H9 (cell line): Measurements from ENCODE around the gene MALT1. TPM values are rescaled to one million over a fixed set of nuclear protein-coding genes. Genes with fewer than 3 reads are reported as not detected.

Experiments used
- DNase-seq: peaks from one replicate; pipeline ENCODE4 v3.0.0-alpha.2; 2017
- H2AFZ ChIP-seq: one replicate; pipeline ENCODE4 v1.6.1; 2013; ENCODE audit warnings: mild to moderate bottlenecking, low read length, control low read depth, moderate library complexity
- H2AK5ac ChIP-seq: 2 replicates; pipeline ENCODE4 v1.6.1; 2013; ENCODE audit warnings: low read length, control low read depth, mixed read lengths; ENCODE audit not compliant: insufficient read length
- H2BK120ac ChIP-seq: one replicate; pipeline ENCODE4 v1.6.1; 2013; ENCODE audit warnings: low read depth, mild to moderate bottlenecking, low read length, control low read depth, inconsistent platforms; ENCODE audit not compliant: poor library complexity, severe bottlenecking
- H2BK12ac ChIP-seq: 2 replicates; pipeline ENCODE4 v1.6.1; 2013; ENCODE audit warnings: low read length, control low read depth, mixed read lengths, low read depth; ENCODE audit not compliant: insufficient read length
- H2BK15ac ChIP-seq: 2 replicates; pipeline ENCODE4 v1.6.1; 2013; ENCODE audit warnings: low read depth, low read length, control low read depth
- H2BK20ac ChIP-seq: one replicate; pipeline ENCODE4 v1.6.1; 2013; ENCODE audit warnings: low read depth, mild to moderate bottlenecking, low read length, control low read depth, inconsistent platforms; ENCODE audit not compliant: poor library complexity, severe bottlenecking
- H2BK5ac ChIP-seq: 2 replicates; pipeline ENCODE4 v1.6.1; 2013; ENCODE audit warnings: low read length, control low read depth, mixed read lengths; ENCODE audit not compliant: insufficient read length
- H3K14ac ChIP-seq: 2 replicates; pipeline ENCODE4 v1.6.1; 2013; ENCODE audit warnings: low read length, control low read depth; ENCODE audit not compliant: insufficient read depth
- H3K18ac ChIP-seq: 2 replicates; pipeline ENCODE4 v1.6.1; 2013; ENCODE audit warnings: low read depth, mild to moderate bottlenecking, mixed read lengths, low read length, control low read depth; ENCODE audit not compliant: insufficient read length
- H3K23ac ChIP-seq: 2 replicates; pipeline ENCODE4 v1.6.1; 2013; ENCODE audit warnings: low read length, control low read depth, mixed read lengths, low read depth; ENCODE audit not compliant: insufficient read length
- H3K23me2 ChIP-seq: 2 replicates; pipeline ENCODE4 v1.6.1; 2013; ENCODE audit warnings: low read depth, mild to moderate bottlenecking, mixed read lengths, low read length, control low read depth; ENCODE audit not compliant: insufficient read length, poor library complexity, severe bottlenecking
- H3K27ac ChIP-seq: 2 replicates; pipeline ENCODE4 v1.5.1; 2013; ENCODE audit warnings: low read length, control low read depth, mixed read lengths, low read depth; ENCODE audit not compliant: insufficient read length
- H3K27me3 ChIP-seq: 2 replicates; pipeline ENCODE4 v1.6.1; 2013; ENCODE audit warnings: low read length, control low read depth, inconsistent platforms; ENCODE audit not compliant: insufficient read depth
- H3K4ac ChIP-seq: 2 replicates; pipeline ENCODE4 v1.6.1; 2013; ENCODE audit warnings: low read depth, mild to moderate bottlenecking, control low read depth, inconsistent platforms, low read length, moderate library complexity
- H3K4me1 ChIP-seq: 2 replicates; pipeline ENCODE4 v1.6.1; 2013; ENCODE audit warnings: low read length, control low read depth, inconsistent platforms; ENCODE audit not compliant: insufficient read depth
- H3K4me2 ChIP-seq: 2 replicates; pipeline ENCODE4 v1.6.1; 2013; ENCODE audit warnings: low read length, control low read depth, mixed read lengths; ENCODE audit not compliant: insufficient read length, insufficient read depth
- H3K56ac ChIP-seq: 2 replicates; pipeline ENCODE4 v1.6.1; 2013; ENCODE audit warnings: low read depth, mild to moderate bottlenecking, mixed read lengths, low read length, control low read depth; ENCODE audit not compliant: insufficient read length
- H3K79me1 ChIP-seq: 2 replicates; pipeline ENCODE4 v1.6.1; 2013; ENCODE audit warnings: low read depth, mild to moderate bottlenecking, moderate library complexity, low read length, control low read depth, inconsistent platforms; ENCODE audit not compliant: insufficient read depth, poor library complexity, severe bottlenecking
- H3K79me2 ChIP-seq: 2 replicates; pipeline ENCODE4 v1.6.1; 2013; ENCODE audit warnings: low read length, control low read depth, inconsistent platforms; ENCODE audit not compliant: insufficient read depth
- H3K9ac ChIP-seq: 2 replicates; pipeline ENCODE4 v1.6.1; 2013; ENCODE audit warnings: low read length, control low read depth, mixed read lengths; ENCODE audit not compliant: insufficient read length; ENCODE audit errors: extremely low read depth
- H3K9me3 ChIP-seq: one replicate; pipeline ENCODE4 v1.6.1; 2013; ENCODE audit warnings: low read depth, low read length, inconsistent platforms; ENCODE audit not compliant: control insufficient read depth
- H3T11ph ChIP-seq: one replicate; pipeline ENCODE4 v1.6.1; 2013; ENCODE audit warnings: mild to moderate bottlenecking, low read length, control low read depth, inconsistent platforms
- H4K20me1 ChIP-seq: one replicate; pipeline ENCODE4 v1.6.1; 2013; ENCODE audit not compliant: control insufficient read depth, insufficient read length, insufficient read depth
- H4K5ac ChIP-seq: 2 replicates; pipeline ENCODE4 v1.6.1; 2013; ENCODE audit warnings: low read depth, mild to moderate bottlenecking, mixed read lengths, low read length, control low read depth; ENCODE audit not compliant: insufficient read length
- H4K8ac ChIP-seq: replicated peaks from 2 replicates; pipeline ENCODE4 v1.6.1; 2013; ENCODE audit warnings: low read length, control low read depth, mixed read lengths, low read depth; ENCODE audit not compliant: insufficient read length
- H4K91ac ChIP-seq: 2 replicates; pipeline ENCODE4 v1.6.1; 2013; ENCODE audit warnings: low read depth, mild to moderate bottlenecking, moderate library complexity, mixed read lengths, low read length, control low read depth; ENCODE audit not compliant: insufficient read length
- H3K27ac Mint-ChIP-seq, 3 experiments: 2 replicates in 2 of 3; 3 replicates in 1 of 3; pipeline ENCODE4 v1.8.0; 2020 to 2021; ENCODE audit warnings: mixed read lengths in 3 of 3, mild to moderate bottlenecking in 1 of 3, moderate library complexity in 1 of 3
- H3K27me3 Mint-ChIP-seq: 2 replicates; pipeline ENCODE4 v1.8.0; 2021; ENCODE audit warnings: low read depth, mild to moderate bottlenecking, moderate library complexity, mixed read lengths
- H3K36me3 Mint-ChIP-seq, 3 experiments: 2 replicates in 2 of 3; 3 replicates in 1 of 3; pipeline ENCODE4 v1.8.0; 2020 to 2021; ENCODE audit warnings: low read depth in 3 of 3, mixed read lengths in 3 of 3; ENCODE audit not compliant: insufficient read depth in 1 of 3
- H3K4me1 Mint-ChIP-seq, 2 experiments: 2 replicates each; pipeline ENCODE4 v1.8.0; 2020; ENCODE audit warnings: mixed read lengths in 2 of 2
- H3K4me3 Mint-ChIP-seq, 2 experiments: 2 replicates in 1 of 2; 3 replicates in 1 of 2; pipeline ENCODE4 v1.8.0; 2020 to 2021; ENCODE audit warnings: mild to moderate bottlenecking in 2 of 2, mixed read lengths in 2 of 2, moderate library complexity in 1 of 2
- H3K9me3 Mint-ChIP-seq, 2 experiments: 2 replicates in 1 of 2; 3 replicates in 1 of 2; pipeline ENCODE4 v1.8.0; 2020; ENCODE audit warnings: mild to moderate bottlenecking in 2 of 2, mixed read lengths in 2 of 2, moderate library complexity in 1 of 2
- WGBS: extraction: QIAGEN DNeasy Blood & Tissue Kit; methylation state at CpG from one replicate; pipeline ENCODE4 v1.1.7; 2013; ENCODE audit warnings: missing lambda C conversion rate, low lambda C conversion rate, mixed read lengths; ENCODE audit not compliant: insufficient read length; ENCODE audit errors: extremely low coverage; 5-methylcytosine and 5-hydroxymethylcytosine counted together
- total RNA-seq: library from RNA; stranded (reverse); gene quantifications from 2 replicates; pipeline ENCODE4 v1.2.1, GENCODE V29; 2021
- TF ChIP-seq, protein P1 (sequence below): fragments of 200-600 bp; sonication (generic); conservative IDR thresholded peaks from 3 replicates; pipeline ENCODE4 v1.8.0; 2021; ENCODE audit warnings: antibody characterized with exemption, mild to moderate bottlenecking

The MALT1 gene
- total RNA-seq, 1 experiment from 2014 or later, result 18.1 TPM

DNA sequence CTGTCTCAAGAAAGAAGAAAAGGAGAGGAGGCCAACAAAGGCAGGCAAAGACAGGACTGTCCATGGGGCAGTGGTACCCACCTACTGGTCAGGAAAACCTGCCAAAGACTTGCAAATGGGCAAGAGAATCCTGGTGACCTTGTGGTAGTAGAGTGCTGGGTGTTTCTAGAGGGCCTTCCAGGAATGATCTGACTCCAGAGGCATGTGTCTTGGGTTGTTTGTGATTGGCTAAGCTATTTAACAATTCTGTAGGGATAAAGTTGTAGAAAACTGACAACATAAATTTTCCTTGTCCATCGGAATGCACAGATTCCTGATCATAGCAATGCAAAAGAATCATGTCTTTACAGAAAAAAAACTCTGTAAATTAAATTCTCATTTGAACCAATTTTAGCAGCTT is 125.0 kb downstream of the MALT1 start:
- DNase-seq, result no peak
- Histone ChIP-seq H3K27me3 (no peaks in the 10 kb centered on the region), H2BK15ac (no peak overlapping the region), H3K79me2 (no peaks in the 10 kb centered on the region), H3T11ph (no peak overlapping the region), H3K4ac (no peak overlapping the region), H3K9me3 (no peaks in the 10 kb centered on the region), H3K27ac (no peak overlapping the region), H2BK12ac (no peak overlapping the region), H4K8ac (no peak overlapping the region), H4K91ac (no peak overlapping the region), H2BK120ac (no peak overlapping the region), H3K4me1 (no peaks in the 10 kb centered on the region), H2AFZ (no peak overlapping the region), H2BK5ac (no peak overlapping the region), H3K56ac (no peak overlapping the region), H4K20me1 (no peaks in the 10 kb centered on the region), H3K4me2 (no peak overlapping the region), H3K9ac (no peak overlapping the region), H3K23ac (no peak overlapping the region), H3K18ac (no peak overlapping the region), H2AK5ac (no peak overlapping the region), H3K14ac (no peak overlapping the region), H2BK20ac (no peak overlapping the region), H3K79me1 (no peaks in the 10 kb centered on the region), H3K23me2 (no peaks in the 10 kb centered on the region), H4K5ac (no peak overlapping the region)
- H3K9me3 Mint-ChIP-seq, result no peaks in the 10 kb centered on the region
- no peaks in the 10 kb centered on the region for H3K27me3 Mint-ChIP-seq
- H3K4me1 Mint-ChIP-seq, result peaks cover 7 to 11% of the 10 kb centered on the region in 2 experiments; a peak in 3 of 4 replicates
- TF ChIP-seq, protein P1, sequence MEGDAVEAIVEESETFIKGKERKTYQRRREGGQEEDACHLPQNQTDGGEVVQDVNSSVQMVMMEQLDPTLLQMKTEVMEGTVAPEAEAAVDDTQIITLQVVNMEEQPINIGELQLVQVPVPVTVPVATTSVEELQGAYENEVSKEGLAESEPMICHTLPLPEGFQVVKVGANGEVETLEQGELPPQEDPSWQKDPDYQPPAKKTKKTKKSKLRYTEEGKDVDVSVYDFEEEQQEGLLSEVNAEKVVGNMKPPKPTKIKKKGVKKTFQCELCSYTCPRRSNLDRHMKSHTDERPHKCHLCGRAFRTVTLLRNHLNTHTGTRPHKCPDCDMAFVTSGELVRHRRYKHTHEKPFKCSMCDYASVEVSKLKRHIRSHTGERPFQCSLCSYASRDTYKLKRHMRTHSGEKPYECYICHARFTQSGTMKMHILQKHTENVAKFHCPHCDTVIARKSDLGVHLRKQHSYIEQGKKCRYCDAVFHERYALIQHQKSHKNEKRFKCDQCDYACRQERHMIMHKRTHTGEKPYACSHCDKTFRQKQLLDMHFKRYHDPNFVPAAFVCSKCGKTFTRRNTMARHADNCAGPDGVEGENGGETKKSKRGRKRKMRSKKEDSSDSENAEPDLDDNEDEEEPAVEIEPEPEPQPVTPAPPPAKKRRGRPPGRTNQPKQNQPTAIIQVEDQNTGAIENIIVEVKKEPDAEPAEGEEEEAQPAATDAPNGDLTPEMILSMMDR, result no peak
- H3K4me3 Mint-ChIP-seq, result no peak overlapping the region
- peak overlapping the region in 2 of 3 experiments; percentile 58 to 91; a peak in 2 of 7 replicates for H3K27ac Mint-ChIP-seq
- WGBS, result no CpG with 5 or more reads among the region's 1 CpG
- no peaks in the 10 kb centered on the region; a peak in 1 of 7 replicates for H3K36me3 Mint-ChIP-seq
